Skin epidermis (tissue), 12 donors: ENCODE results near the gene PLEKHO2.
"Not testable (repeated sequence)": the region's sequence is repeated elsewhere in the genome, so short reads cannot be mapped to it uniquely, and the experiment has no call there.

Source experiments
- H3K27ac ChIP-seq, 21 experiments: fragments of 200-600 bp; sonication (generic) in 11 of 21; one replicate each; pipeline ENCODE4 v1.5.0; 2020; ENCODE audit warnings: mild to moderate bottlenecking in 3 of 21, inconsistent platforms in 2 of 21, moderate library complexity in 2 of 21
- H3K4me3 ChIP-seq, 7 experiments: fragments of 200-600 bp; sonication (generic) in 2 of 7; one replicate each; pipeline ENCODE4 v1.5.0; 2020; ENCODE audit warnings: inconsistent platforms in 2 of 7, mild to moderate bottlenecking in 2 of 7, moderate library complexity in 1 of 7

The PLEKHO2 gene

GRCh38 chr15:64841344-64842095 is at the start of gene PLEKHO2:
TSS of gene PLEKHO2 (plus strand) at chr15:64841915. CDS start at chr15:64842017, 102 bp downstream.
- peak within 1 kb of the TSS; percentile 79 to 99 (median 93) for H3K27ac ChIP-seq
- H3K4me3 ChIP-seq: peak within 1 kb of the TSS; percentile 66 to 93 (median 86)

GRCh38 chr15:64792282-64792681 is 49.4 kb upstream of the PLEKHO2 start:
- Histone ChIP-seq H3K27ac (no peak overlapping the region), H3K4me3 (no peak overlapping the region)

- H3K27ac ChIP-seq, H3K4me3 ChIP-seq: not testable (repeated sequence)
Observed at GRCh38 chr15:64795299-64795698, 46.4 kb upstream of the PLEKHO2 start.

- not testable (repeated sequence) for H3K4me3 ChIP-seq, H3K27ac ChIP-seq
Observed at GRCh38 chr15:64795921-64796320, 45.8 kb upstream of the PLEKHO2 start.

GRCh38 chr15:64798905-64799304 is 42.8 kb upstream of the PLEKHO2 start:
- H3K27ac ChIP-seq, H3K4me3 ChIP-seq: not testable (repeated sequence)

- no peak overlapping the region for H3K27ac ChIP-seq
Observed at GRCh38 chr15:64800476-64800875, 41.2 kb upstream of the PLEKHO2 start.

GRCh38 chr15:64803526-64803925 is 38.2 kb upstream of the PLEKHO2 start:
- H3K27ac ChIP-seq: no peak overlapping the region

More at GRCh38 chr15:64800476-64800875, 41.2 kb upstream of the PLEKHO2 start:
- H3K4me3 ChIP-seq: no peak overlapping the region

GRCh38 chr15:64804619-64805018 is 37.1 kb upstream of the PLEKHO2 start:
- Histone ChIP-seq H3K4me3 (no peak overlapping the region), H3K27ac (no peak overlapping the region)

More at GRCh38 chr15:64803526-64803925, 38.2 kb upstream of the PLEKHO2 start:
- H3K4me3 ChIP-seq: no peak overlapping the region

- H3K27ac ChIP-seq: no peak overlapping the region
Observed at GRCh38 chr15:64806509-64806908, 35.2 kb upstream of the PLEKHO2 start.

GRCh38 chr15:64807051-64807749 is 34.5 kb upstream of the PLEKHO2 start:
- peak overlapping the region in 1 of 21 experiments; percentile 7 for H3K27ac ChIP-seq

More at GRCh38 chr15:64806509-64806908, 35.2 kb upstream of the PLEKHO2 start:
- no peak overlapping the region for H3K4me3 ChIP-seq

GRCh38 chr15:64807751-64808222 is 33.9 kb upstream of the PLEKHO2 start:
- Histone ChIP-seq H3K4me3 (no peak overlapping the region), H3K27ac (peak overlapping the region in 1 of 21 experiments; percentile 7)

More at GRCh38 chr15:64807051-64807749, 34.5 kb upstream of the PLEKHO2 start:
- H3K4me3 ChIP-seq: no peak overlapping the region

- no peak overlapping the region for H3K4me3 ChIP-seq
- H3K27ac ChIP-seq: no peak overlapping the region
Observed at GRCh38 chr15:64808785-64809453, 32.8 kb upstream of the PLEKHO2 start.

- Histone ChIP-seq H3K4me3 (no peak overlapping the region), H3K27ac (no peak overlapping the region)
Observed at GRCh38 chr15:64809649-64810496, 31.8 kb upstream of the PLEKHO2 start.

- H3K4me3 ChIP-seq: no peak overlapping the region
- H3K27ac ChIP-seq: no peak overlapping the region
Observed at GRCh38 chr15:64810497-64811326, 31.0 kb upstream of the PLEKHO2 start.

- H3K4me3 ChIP-seq: no peak overlapping the region
Observed at GRCh38 chr15:64813075-64813474, 28.6 kb upstream of the PLEKHO2 start.

GRCh38 chr15:64814283-64814682 is 27.4 kb upstream of the PLEKHO2 start:
- H3K27ac ChIP-seq, H3K4me3 ChIP-seq: not testable (repeated sequence)

More at GRCh38 chr15:64813075-64813474, 28.6 kb upstream of the PLEKHO2 start:
- no peak overlapping the region for H3K27ac ChIP-seq

- H3K4me3 ChIP-seq, H3K27ac ChIP-seq: not testable (repeated sequence)
Observed at GRCh38 chr15:64814965-64815364, 26.8 kb upstream of the PLEKHO2 start.

- Histone ChIP-seq H3K4me3 (no peak overlapping the region), H3K27ac (no peak overlapping the region)
Observed at GRCh38 chr15:64816452-64816851, 25.3 kb upstream of the PLEKHO2 start.
